IMR-90 (cell line): Measurements from ENCODE around the gene MRGPRX2. TPM values are rescaled to one million over a fixed set of nuclear protein-coding genes. Genes with fewer than 3 reads are reported as not detected.

ENCODE experiments used
- ATAC-seq: fragments of 200-7000 bp; cut with Tn5 transposase; 2 replicates; pipeline ENCODE4 v1.9.1; 2020; ENCODE audit warnings: low read depth, mild to moderate bottlenecking, moderate library complexity
- BruUV-seq: library from RNA; stranded (reverse); fragments of 400-500 nt; replicated peaks from 2 replicates; lab custom pipeline; 2021; lab: Mats Ljungman, UMichigan
- CTCF ChIA-PET: fragments of 300-600 bp; formaldehyde crosslinking; extraction: SDS; loops from one replicate; lab custom pipeline; 2021; ENCODE audit warnings: antibody characterized with exemption; lab: Yijun Ruan, JAX
- POLR2A ChIA-PET: fragments of 300-600 bp; sonication (Branson Sonifier 250); formaldehyde crosslinking; loops from one replicate; lab custom pipeline; 2022; ENCODE audit warnings: antibody characterized with exemption; ENCODE audit not compliant: unreplicated experiment; lab: Charles Lee
- DNase-seq: peaks from one replicate; pipeline ENCODE4 v3.0.0; 2013
- H2AFZ ChIP-seq: replicated peaks from 2 replicates; pipeline ENCODE3; 2013; ENCODE audit warnings: low read length, mild to moderate bottlenecking; ENCODE audit not compliant: poor library complexity
- H2AK5ac ChIP-seq: 2 replicates; pipeline ENCODE4 v1.6.1; 2013; ENCODE audit warnings: low read depth, low read length, inconsistent platforms
- H2AK9ac ChIP-seq: replicated peaks from 2 replicates; pipeline ENCODE3; 2013; ENCODE audit warnings: mild to moderate bottlenecking, low read depth, low read length, moderate library complexity; ENCODE audit not compliant: poor library complexity
- H2BK120ac ChIP-seq: 2 replicates; pipeline ENCODE4 v1.6.1; 2013; ENCODE audit warnings: low read depth, low read length, inconsistent platforms
- H2BK15ac ChIP-seq: 3 replicates; pipeline ENCODE4 v1.6.1; 2013; ENCODE audit warnings: low read depth, low read length, inconsistent platforms
- H2BK20ac ChIP-seq: 2 replicates; pipeline ENCODE4 v1.6.1; 2013; ENCODE audit warnings: low read depth, mild to moderate bottlenecking, inconsistent platforms, low read length, moderate library complexity
- H2BK5ac ChIP-seq: 2 replicates; pipeline ENCODE4 v1.6.1; 2013; ENCODE audit warnings: mild to moderate bottlenecking, low read depth, low read length, inconsistent platforms; ENCODE audit not compliant: poor library complexity, severe bottlenecking
- H3K14ac ChIP-seq: replicated peaks from 2 replicates; pipeline ENCODE4 v1.6.1; 2013; ENCODE audit warnings: low read depth, low read length, inconsistent platforms
- H3K18ac ChIP-seq: 2 replicates; pipeline ENCODE4 v1.6.1; 2013; ENCODE audit warnings: low read depth, low read length, control low read depth
- H3K23ac ChIP-seq: 2 replicates; pipeline ENCODE4 v1.6.1; 2013; ENCODE audit warnings: low read depth, low read length, inconsistent platforms
- H3K27ac ChIP-seq: 2 replicates; pipeline ENCODE4 v1.5.1; 2013; ENCODE audit warnings: mild to moderate bottlenecking, control low read depth, low read length; ENCODE audit not compliant: insufficient read depth
- H3K27me3 ChIP-seq: 2 replicates; pipeline ENCODE4 v1.6.1; 2013; ENCODE audit warnings: low read length; ENCODE audit not compliant: control insufficient read depth, insufficient read depth
- H3K36me3 ChIP-seq: 2 replicates; pipeline ENCODE4 v1.6.1; 2013; ENCODE audit warnings: low read length, mixed read lengths; ENCODE audit not compliant: control insufficient read depth, insufficient read depth
- H3K4ac ChIP-seq: 2 replicates; pipeline ENCODE4 v1.6.1; 2013; ENCODE audit warnings: low read depth, low read length, inconsistent platforms
- H3K4me1 ChIP-seq: 2 replicates; pipeline ENCODE4 v1.6.1; 2013; ENCODE audit warnings: low read length, mixed read lengths; ENCODE audit not compliant: control insufficient read depth, insufficient read depth
- H3K4me2 ChIP-seq: 2 replicates; pipeline ENCODE4 v1.6.1; 2013; ENCODE audit warnings: low read depth, mild to moderate bottlenecking, control low read depth, low read length, moderate library complexity
- H3K4me3 ChIP-seq: 2 replicates; pipeline ENCODE4 v1.5.1; 2013; ENCODE audit warnings: low read depth, mild to moderate bottlenecking, control low read depth, low read length, moderate library complexity; ENCODE audit not compliant: insufficient read depth
- H3K56ac ChIP-seq: 2 replicates; pipeline ENCODE4 v1.6.1; 2013; ENCODE audit warnings: low read length, inconsistent platforms; ENCODE audit not compliant: insufficient read depth; ENCODE audit errors: extremely low read depth
- H3K79me1 ChIP-seq, 2 experiments: 2 replicates each; pipeline ENCODE4 v1.6.1; 2013; ENCODE audit warnings: low read length in 2 of 2, inconsistent platforms in 1 of 2, low read depth in 1 of 2
- H3K9ac ChIP-seq: 2 replicates; pipeline ENCODE4 v1.6.1; 2013; ENCODE audit warnings: low read depth, low read length, control low read depth
- H3K9me1 ChIP-seq: 2 replicates; pipeline ENCODE4 v1.6.1; 2013; ENCODE audit warnings: low read length, inconsistent platforms; ENCODE audit not compliant: insufficient read depth
- H3K9me3 ChIP-seq: 2 replicates; pipeline ENCODE4 v1.6.1; 2013; ENCODE audit warnings: low read length; ENCODE audit not compliant: control insufficient read depth, insufficient read depth
- H4K20me1 ChIP-seq: 2 replicates; pipeline ENCODE4 v1.6.1; 2013; ENCODE audit warnings: low read length, inconsistent platforms; ENCODE audit not compliant: insufficient read depth
- H4K5ac ChIP-seq: 2 replicates; pipeline ENCODE4 v1.6.1; 2013; ENCODE audit warnings: mild to moderate bottlenecking, low read depth, low read length, control low read depth
- H4K8ac ChIP-seq, 2 experiments: 2 replicates each; pipeline ENCODE4 v1.6.1; 2013; ENCODE audit warnings: low read depth in 2 of 2, low read length in 2 of 2, control low read depth in 1 of 2, inconsistent platforms in 1 of 2
- H4K91ac ChIP-seq: 2 replicates; pipeline ENCODE4 v1.6.1; 2013; ENCODE audit warnings: low read depth, low read length, inconsistent platforms; ENCODE audit not compliant: insufficient read depth
- BHLHE40 ChIP-seq: fragments of 150-350 bp; IDR thresholded peaks from 2 replicates; pipeline ENCODE4 v1.6.1; 2016; ENCODE audit warnings: mild to moderate bottlenecking, low read depth, low read length
- MAZ ChIP-seq: IDR thresholded peaks from 2 replicates; pipeline ENCODE4 v1.6.1; 2012; ENCODE audit warnings: low read depth, mild to moderate bottlenecking, low read length, improper control_type of control experiment, moderate library complexity, borderline replicate concordance
- RAD21 ChIP-seq: IDR thresholded peaks from 2 replicates; pipeline ENCODE4 v1.6.1; 2012; ENCODE audit warnings: low read length, improper control_type of control experiment
- whole genome bisulfite sequencing, 2 experiments: methylation state at CpG; one replicate each; pipeline versions ENCODE4 v1.1.5 to v1.1.7; 2013; ENCODE audit warnings: missing lambda C conversion rate in 2 of 2; ENCODE audit not compliant: insufficient read length in 1 of 2; ENCODE audit errors: extremely low coverage in 2 of 2; 5-methylcytosine and 5-hydroxymethylcytosine counted together
- dilution Hi-C: fragments of 300-500 bp; cut with HindIII; formaldehyde crosslinking; loops from one replicate; pipeline ENCODE4 v1.14.3; 2018; ENCODE audit warnings: low sequenced_read_pairs; ENCODE audit not compliant: unreplicated experiment
- in situ Hi-C: fragments of 300-500 bp; cut with MboI; formaldehyde crosslinking; loops from 3 replicates; pipeline ENCODE4 v1.14.3; 2019; ENCODE audit warnings: low sequenced_read_pairs, inconsistent platforms, mixed read lengths
- intact Hi-C: fragments of 100-400 bp; cut with micrococcal nuclease; formaldehyde crosslinking; loops from 2 replicates; pipeline ENCODE4 v1.10.0; 2022
- polyA plus RNA-seq, 3 experiments: library from polyadenylated mRNA; depleted of rRNA; stranded (reverse); fragments of >200 nt; gene quantifications; 2 replicates each; pipeline ENCODE4 v1.2.3, GENCODE V29; 2012; ENCODE audit warnings: low replicate concordance in 1 of 3
- total RNA-seq: library from RNA; depleted of rRNA; stranded (reverse); fragments of >200 nt; gene quantifications from 2 replicates; pipeline ENCODE4 v1.2.3, GENCODE V29; 2012

Gene MRGPRX2
- total and polyA plus RNA-seq, 2 of the 4 experiments (the other 2 are of a cell fraction) = not detected

- intact Hi-C loops = no loop called here
- H2BK15ac ChIP-seq = no peak overlapping the region
- no peaks in the 10 kb centered on the region for H3K36me3 ChIP-seq
- no peak overlapping the region for H4K5ac ChIP-seq
- no peak overlapping the region for H3K4me3 ChIP-seq
- H2BK5ac ChIP-seq = no peak overlapping the region
- no peaks in the 10 kb centered on the region for H3K9me3 ChIP-seq
- no peak overlapping the region for H3K56ac ChIP-seq
- no peak for DNase-seq
- no peak overlapping the region for H3K18ac ChIP-seq
- H3K4me2 ChIP-seq = no peak overlapping the region
- H3K9ac ChIP-seq = no peak overlapping the region
- no peak overlapping the region for H4K91ac ChIP-seq
- no peak overlapping the region for H2AFZ ChIP-seq
- H2BK20ac ChIP-seq = no peak overlapping the region
- no peak overlapping the region for H2AK9ac ChIP-seq
- TF ChIP-seq MAZ (no peak), RAD21 (no peak), BHLHE40 (no peak)
- in situ Hi-C loops = loop anchor here (25.0 kb wide), 1 partner anchor 663 kb away; no protein-coding TSS in a partner anchor
- peaks cover 15% of the 10 kb centered on the region for H3K27me3 ChIP-seq
- dilution Hi-C loops = no loop called here
- H3K9me1 ChIP-seq = no peaks in the 10 kb centered on the region
- no peaks in the 10 kb centered on the region for H4K20me1 ChIP-seq
- H3K79me1 ChIP-seq = no peaks in the 10 kb centered on the region
- no peak for ATAC-seq
- no peak overlapping the region for H3K4ac ChIP-seq
- ChIA-PET POLR2A (no interaction called here), CTCF (no interaction called here)
- 57% methylated on average over 1 of the region's 3 CpGs; no CpG with 5 or more reads in 1 of the 2 experiments for WGBS, 2 experiments
- no peak overlapping the region for H3K27ac ChIP-seq
- no peaks in the 10 kb centered on the region for H3K4me1 ChIP-seq
- no peak overlapping the region for H4K8ac ChIP-seq
- no peak overlapping the region for H3K14ac ChIP-seq
- no TSS peak for BruUV-seq
- no peak overlapping the region for H3K23ac ChIP-seq
- H2AK5ac ChIP-seq = no peak overlapping the region
- H2BK120ac ChIP-seq = no peak overlapping the region
Observed at GRCh38 chr11:19099093-19099492, 38.6 kb upstream of the MRGPRX2 start.
